Measurements from ENCODE around the gene ANKRD33B.

ANKRD33B gene

GRCh38 chr5:10576121-10576789, 12.4 kb downstream of the ANKRD33B start:
- TF ChIP-seq CTCF (IDR thresholded peaks at IDR 0.05; ENCODE audit: borderline replicate concordance, control extremely low read depth, extremely low read depth, insufficient read depth, missing control alignments) = peak; percentile 21
- no peak for DNase-seq (ENCODE audit: low spot score)
- in situ Hi-C loops (cut with MboI; ENCODE audit: low sequenced_read_pairs, unreplicated experiment) = no loop called here

DNA sequence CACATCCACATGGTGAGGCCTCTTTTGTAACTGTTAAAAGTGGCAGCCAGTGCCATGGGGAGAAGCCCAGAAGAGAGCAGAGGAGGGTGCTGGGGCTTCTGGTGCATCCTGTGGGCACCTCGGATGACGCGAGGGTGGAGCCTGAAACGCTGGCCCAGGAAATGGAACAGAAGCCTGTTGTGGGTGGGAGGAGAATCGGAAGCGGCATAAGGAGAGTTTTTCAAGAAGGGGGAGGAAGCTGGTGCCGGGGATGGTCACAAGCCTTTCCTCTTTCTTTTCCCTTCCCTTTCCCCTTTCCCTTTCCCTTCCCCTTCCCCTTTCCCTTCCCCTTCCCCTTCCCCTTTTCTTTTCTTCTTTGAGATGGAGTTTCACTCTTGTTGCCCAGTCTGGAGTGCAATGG, 12.9 kb downstream of the ANKRD33B start:
- in situ Hi-C loops (cut with MboI; ENCODE audit: low sequenced_read_pairs, unreplicated experiment) = no loop called here
- no peak for TF ChIP-seq CTCF (IDR thresholded peaks at IDR 0.05; ENCODE audit: borderline replicate concordance, control extremely low read depth, extremely low read depth, insufficient read depth, missing control alignments)
- no peak for DNase-seq (ENCODE audit: low spot score)

GRCh38 chr5:10577371-10578292, 13.8 kb downstream of the ANKRD33B start:
- in situ Hi-C loops (cut with MboI; ENCODE audit: low sequenced_read_pairs, unreplicated experiment) = no loop called here
- DNase-seq (ENCODE audit: low spot score) = no peak
- TF ChIP-seq CTCF (IDR thresholded peaks at IDR 0.05; ENCODE audit: borderline replicate concordance, control extremely low read depth, extremely low read depth, insufficient read depth, missing control alignments) = no peak

DNA sequence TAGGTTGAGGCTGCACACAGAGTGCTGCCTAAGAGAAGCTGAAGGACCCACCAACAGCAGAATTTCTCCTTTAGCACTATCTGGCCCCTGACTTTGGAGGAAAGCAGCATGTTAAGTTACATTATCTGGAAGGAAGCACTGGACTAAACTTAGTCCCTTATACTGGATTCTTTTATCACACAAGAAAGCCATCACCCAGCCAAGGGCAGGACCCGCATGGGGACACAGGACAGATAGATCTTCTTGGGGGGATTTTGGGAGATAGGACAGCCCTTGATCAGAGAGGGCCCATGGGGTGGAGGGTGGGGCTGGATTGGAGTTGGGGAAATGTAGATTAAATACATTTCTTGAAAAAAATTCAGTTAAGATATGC, 14.4 kb downstream of the ANKRD33B start:
- no peak for TF ChIP-seq CTCF (IDR thresholded peaks at IDR 0.05; ENCODE audit: borderline replicate concordance, control extremely low read depth, extremely low read depth, insufficient read depth, missing control alignments)
- DNase-seq (ENCODE audit: low spot score) = no peak
- in situ Hi-C loops (cut with MboI; ENCODE audit: low sequenced_read_pairs, unreplicated experiment) = no loop called here

DNA sequence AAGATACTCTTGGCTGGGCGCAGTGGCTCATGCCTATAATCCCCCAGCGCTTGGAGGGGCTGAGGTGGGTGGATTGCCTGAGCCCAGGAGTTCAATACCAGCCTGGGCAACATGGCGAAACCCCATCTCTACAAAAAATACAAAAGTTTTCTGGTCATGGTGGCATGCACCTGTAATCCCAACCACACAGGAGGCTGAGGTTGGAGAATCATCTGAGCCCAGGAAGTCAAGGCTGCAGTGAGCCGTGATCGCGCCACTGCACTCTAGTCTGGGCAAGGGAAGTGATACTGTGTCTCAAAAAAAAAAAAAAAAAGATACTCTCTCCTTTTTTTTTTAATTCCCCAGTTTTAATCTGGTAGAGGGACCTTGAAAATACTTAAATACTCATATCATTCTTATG, 15.0 kb downstream of the ANKRD33B start:
- TF ChIP-seq CTCF (IDR thresholded peaks at IDR 0.05; ENCODE audit: borderline replicate concordance, control extremely low read depth, extremely low read depth, insufficient read depth, missing control alignments) = no peak
- no peak for DNase-seq (ENCODE audit: low spot score)
- in situ Hi-C loops (cut with MboI; ENCODE audit: low sequenced_read_pairs, unreplicated experiment) = no loop called here

DNA sequence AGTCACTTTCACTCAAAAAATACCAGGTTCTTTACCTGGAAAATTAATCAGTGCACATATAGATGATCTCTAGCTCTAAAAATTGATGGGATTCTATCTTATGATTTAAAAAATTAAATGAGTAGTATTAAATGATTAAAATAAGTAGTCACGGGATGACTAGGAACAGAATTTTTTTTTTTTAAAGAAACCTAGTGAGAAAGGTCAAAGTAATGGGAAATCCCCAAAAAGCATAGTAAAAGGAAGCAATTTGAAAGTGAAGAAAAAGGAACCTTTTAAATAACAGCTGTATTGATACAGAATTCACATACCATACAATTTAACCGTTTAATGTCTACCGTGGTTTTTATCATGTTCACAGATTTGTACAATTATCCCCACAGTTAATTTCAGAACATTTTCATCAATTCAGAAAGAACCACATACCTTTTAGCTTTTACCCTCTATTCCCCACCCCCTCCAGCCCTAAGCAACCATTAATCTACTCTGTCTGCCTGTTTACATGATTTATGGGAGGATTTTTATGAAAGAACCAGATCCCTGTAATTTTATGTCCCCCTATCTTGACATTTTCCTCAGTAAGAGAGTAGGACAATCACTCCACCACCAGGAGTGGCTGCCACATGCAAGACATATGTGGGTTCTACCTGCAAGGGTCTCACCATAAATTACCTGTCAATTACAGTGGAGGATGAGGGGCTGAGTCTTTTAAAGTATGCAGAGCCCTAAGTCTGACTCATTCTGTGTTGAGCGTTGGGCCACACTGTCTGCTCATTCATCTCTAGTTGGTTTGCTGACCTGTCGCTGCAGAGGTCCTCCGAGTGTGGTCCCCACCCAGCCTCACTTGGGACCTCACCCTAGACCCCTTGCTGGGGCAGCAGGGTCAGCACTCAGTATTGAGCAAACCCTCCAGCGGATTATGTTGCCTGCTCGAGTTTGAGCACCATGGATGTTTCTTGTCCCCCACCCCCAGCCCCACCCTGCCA, 16.0 kb downstream of the ANKRD33B start:
- no peak for DNase-seq (ENCODE audit: low spot score)
- TF ChIP-seq CTCF (IDR thresholded peaks at IDR 0.05; ENCODE audit: borderline replicate concordance, control extremely low read depth, extremely low read depth, insufficient read depth, missing control alignments) = no peak
- in situ Hi-C loops (cut with MboI; ENCODE audit: low sequenced_read_pairs, unreplicated experiment) = no loop called here
